ENCODE results near the gene IL17A. TPM values are rescaled to one million over a fixed set of nuclear protein-coding genes. Genes with fewer than 3 reads are reported as not detected.

The IL17A gene
- total RNA-seq, 4 donors from 2014 or later: not detected

DNA sequence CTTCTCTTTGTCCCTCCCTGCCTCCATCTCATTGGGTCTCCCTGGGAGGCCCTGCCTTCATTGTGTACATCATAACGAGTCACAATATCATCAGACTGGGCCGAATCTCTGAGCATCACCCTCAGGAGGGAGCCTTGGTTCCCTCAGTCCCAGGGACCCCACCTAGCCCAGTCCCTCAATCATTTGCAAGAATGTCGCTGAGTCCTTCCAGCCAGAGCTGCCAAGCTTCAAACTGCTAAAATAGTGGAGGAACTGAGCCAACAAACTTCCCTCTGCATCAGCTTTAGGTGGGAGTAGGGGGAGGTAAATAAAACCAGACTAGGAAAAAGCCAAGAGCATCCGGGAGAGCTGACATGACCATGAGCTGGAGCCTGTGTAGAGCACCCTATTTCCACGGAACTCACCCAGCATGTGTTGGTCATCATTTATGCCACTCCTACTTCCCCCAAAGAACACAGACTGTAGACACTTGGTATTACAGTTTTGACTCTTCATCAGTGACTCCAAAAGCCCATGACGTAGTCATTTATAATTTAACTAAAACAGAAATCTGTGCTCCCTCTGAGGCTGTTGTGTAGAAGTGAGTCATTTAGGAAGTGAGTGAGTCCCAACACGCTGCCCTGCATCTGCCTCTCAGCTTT is 28.8 kb upstream of the IL17A start:
- DNase-seq: no peak
- no peak overlapping the region for H3K27ac ChIP-seq
- H3K4me1 ChIP-seq: no peaks in the 10 kb centered on the region
- H3K9me3 ChIP-seq: no peaks in the 10 kb centered on the region
- no peak for TF ChIP-seq POLR2A (IDR thresholded peaks at IDR 0.05)
- TF ChIP-seq, protein P1, sequence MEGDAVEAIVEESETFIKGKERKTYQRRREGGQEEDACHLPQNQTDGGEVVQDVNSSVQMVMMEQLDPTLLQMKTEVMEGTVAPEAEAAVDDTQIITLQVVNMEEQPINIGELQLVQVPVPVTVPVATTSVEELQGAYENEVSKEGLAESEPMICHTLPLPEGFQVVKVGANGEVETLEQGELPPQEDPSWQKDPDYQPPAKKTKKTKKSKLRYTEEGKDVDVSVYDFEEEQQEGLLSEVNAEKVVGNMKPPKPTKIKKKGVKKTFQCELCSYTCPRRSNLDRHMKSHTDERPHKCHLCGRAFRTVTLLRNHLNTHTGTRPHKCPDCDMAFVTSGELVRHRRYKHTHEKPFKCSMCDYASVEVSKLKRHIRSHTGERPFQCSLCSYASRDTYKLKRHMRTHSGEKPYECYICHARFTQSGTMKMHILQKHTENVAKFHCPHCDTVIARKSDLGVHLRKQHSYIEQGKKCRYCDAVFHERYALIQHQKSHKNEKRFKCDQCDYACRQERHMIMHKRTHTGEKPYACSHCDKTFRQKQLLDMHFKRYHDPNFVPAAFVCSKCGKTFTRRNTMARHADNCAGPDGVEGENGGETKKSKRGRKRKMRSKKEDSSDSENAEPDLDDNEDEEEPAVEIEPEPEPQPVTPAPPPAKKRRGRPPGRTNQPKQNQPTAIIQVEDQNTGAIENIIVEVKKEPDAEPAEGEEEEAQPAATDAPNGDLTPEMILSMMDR (IDR thresholded peaks at IDR 0.05): no peak
- no peak overlapping the region for H3K4me3 ChIP-seq
- intact Hi-C loops (cut with DNase I): no loop called here
- no peaks in the 10 kb centered on the region for H3K36me3 ChIP-seq
- H3K27me3 ChIP-seq: no peaks in the 10 kb centered on the region
- WGBS, 2 donors: 46 to 65% methylated on average over 7 of the region's 7 CpGs

DNA sequence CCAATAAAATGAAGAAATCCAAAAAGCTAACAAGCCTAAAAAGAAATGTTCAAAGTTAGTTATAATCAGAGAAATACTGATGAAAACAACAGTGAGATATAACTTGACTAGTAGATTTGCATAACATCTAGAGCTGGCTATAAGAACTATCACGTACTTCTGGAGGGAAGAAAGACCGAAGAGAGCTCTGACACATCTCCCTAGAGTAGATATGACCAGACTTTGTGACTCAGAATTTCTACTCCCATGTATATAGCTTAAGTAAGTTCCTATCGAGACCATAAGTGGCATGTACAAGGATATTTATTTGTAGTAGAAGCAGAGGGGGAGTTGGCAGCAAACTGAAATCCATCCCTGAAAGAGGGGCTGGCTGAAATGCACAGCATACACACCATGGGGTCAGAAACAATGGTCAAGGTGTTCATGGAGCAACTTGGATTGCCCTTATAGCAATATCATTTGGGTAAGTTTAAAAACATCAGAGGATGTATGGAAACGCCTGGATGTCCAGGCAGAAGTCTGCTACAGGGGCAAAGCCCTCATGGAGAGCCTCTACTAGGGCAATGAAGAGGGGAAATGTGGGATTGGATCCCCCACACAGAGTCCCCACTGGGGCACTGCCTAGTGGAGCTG is 25.6 kb upstream of the IL17A start:
- no peaks in the 10 kb centered on the region for H3K9me3 ChIP-seq
- no peak for TF ChIP-seq POLR2A (IDR thresholded peaks at IDR 0.05)
- TF ChIP-seq, protein P1 (IDR thresholded peaks at IDR 0.05): no peak
- H3K27ac ChIP-seq: no peak overlapping the region
- H3K36me3 ChIP-seq: no peaks in the 10 kb centered on the region
- 51 to 58% methylated on average over 4 of the region's 4 CpGs for WGBS, 2 donors
- DNase-seq: no peak
- no peaks in the 10 kb centered on the region for H3K4me1 ChIP-seq
- no peak overlapping the region for H3K4me3 ChIP-seq
- intact Hi-C loops (cut with DNase I): no loop called here
- peaks cover 0 to 10% (median 0%) of the 10 kb centered on the region in 4 donors for H3K27me3 ChIP-seq

DNA sequence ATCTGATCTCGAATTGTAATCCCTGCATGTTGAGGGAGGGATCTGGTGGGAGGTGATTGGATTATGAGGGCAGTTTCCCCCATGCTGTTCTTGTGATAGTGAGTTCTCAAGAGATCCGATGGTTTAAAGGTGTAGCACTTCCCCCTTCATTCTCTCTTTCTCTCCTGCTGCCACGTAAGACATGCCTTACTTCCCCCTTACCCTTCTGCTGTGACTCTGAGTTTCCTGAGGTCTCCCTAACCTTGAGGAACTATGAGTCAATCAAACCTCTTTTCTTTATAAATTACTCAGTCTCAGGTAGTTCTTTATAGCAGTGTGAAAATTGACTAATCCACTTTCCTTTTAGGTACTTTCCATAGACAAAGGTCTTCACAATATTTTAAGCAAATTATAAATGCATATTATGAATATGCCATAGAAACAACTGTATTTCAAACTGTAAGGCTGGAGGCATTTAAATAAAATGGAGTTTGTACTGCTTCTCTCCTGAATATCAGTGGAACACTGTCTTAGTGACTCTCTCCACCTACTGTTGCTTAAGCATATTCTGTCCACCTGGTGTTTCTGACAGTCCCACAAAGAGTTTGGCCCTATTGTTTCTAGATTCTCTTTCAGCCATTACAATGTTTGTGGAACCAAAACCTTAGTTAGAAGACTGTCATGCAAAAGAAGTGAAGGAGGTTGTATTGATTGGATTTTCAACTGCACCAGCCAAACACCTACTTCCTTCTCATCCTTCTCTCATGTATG is 24.3 kb upstream of the IL17A start:
- DNase-seq: no peak
- H3K4me1 ChIP-seq: no peaks in the 10 kb centered on the region
- no peak overlapping the region for H3K27ac ChIP-seq
- H3K4me3 ChIP-seq: no peak overlapping the region
- no peaks in the 10 kb centered on the region for H3K9me3 ChIP-seq
- TF ChIP-seq POLR2A (IDR thresholded peaks at IDR 0.05): no peak
- TF ChIP-seq, protein P1 (IDR thresholded peaks at IDR 0.05): no peak
- H3K27me3 ChIP-seq: peaks cover 0 to 10% (median 0%) of the 10 kb centered on the region in 4 donors
- intact Hi-C loops (cut with DNase I): no loop called here
- no peaks in the 10 kb centered on the region for H3K36me3 ChIP-seq
- 48 to 52% methylated on average over 3 of the region's 3 CpGs for WGBS, 2 donors

DNA sequence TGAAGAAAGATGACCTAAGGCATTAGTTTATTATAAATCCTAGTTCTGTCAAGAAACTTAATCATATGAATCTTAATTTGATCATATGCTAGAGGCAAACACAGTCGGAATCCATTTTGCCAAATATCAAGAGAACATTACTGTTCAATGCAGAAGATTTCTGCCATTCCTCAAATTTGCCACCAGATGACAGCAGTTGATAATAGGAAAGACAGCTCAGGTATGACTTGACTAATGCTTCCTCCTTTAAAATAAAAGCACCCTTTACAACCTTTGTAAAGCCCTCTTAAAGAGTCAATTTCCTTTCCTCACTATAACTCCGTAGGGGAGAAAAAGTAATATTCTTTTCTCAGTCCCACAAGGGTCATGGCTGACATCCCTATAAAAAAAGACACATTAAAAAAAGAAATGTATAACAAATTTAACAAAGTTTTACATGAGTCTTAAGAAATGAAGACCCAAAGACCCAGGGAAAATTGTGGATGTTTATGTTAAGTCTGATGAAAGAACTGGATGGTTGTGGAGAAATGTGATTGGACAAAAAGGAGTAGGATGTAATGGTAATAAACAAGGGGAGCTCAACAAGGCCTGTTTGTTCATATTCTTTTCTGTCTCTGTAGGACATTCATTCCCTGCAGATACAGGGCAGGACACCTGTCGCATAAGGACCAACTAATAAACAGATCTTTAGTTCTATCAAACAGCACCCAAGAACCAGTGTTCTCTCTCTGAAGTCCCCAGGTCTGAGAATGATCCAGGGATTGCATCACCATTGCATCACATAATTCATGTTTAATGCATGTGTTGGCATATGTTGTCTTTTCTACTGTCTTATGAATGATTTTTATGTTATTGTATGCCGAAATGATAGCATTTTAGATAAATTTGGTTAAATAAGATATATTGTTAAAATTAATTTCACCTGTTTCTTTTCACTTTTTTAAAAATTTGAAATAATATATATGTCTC is 23.0 kb upstream of the IL17A start:
- Histone ChIP-seq H3K27ac (no peak overlapping the region), H3K36me3 (no peaks in the 10 kb centered on the region), H3K4me1 (no peaks in the 10 kb centered on the region), H3K4me3 (no peak overlapping the region), H3K27me3 (peaks cover 0 to 15% (median 0%) of the 10 kb centered on the region in 4 donors), H3K9me3 (no peaks in the 10 kb centered on the region)
- DNase-seq: no peak
- 52 to 64% methylated on average over 4 of the region's 4 CpGs for WGBS, 2 donors
- no peak for TF ChIP-seq POLR2A (IDR thresholded peaks at IDR 0.05)
- TF ChIP-seq, protein P1 (IDR thresholded peaks at IDR 0.05): peak in 5 of 6 experiments; percentile 38 to 73 (median 44)
- intact Hi-C loops (cut with DNase I): no loop called here
